Mesenteric fat pad (tissue), 1 donor: ENCODE results near the gene TNS3. TPM values are rescaled to one million over a fixed set of nuclear protein-coding genes. Genes with fewer than 3 reads are reported as not detected.

Experiments used
- DNase-seq: peaks from one replicate; pipeline ENCODE4 v3.0.0-alpha.2; 2020; ENCODE audit warnings: low spot score
- total RNA-seq: library from RNA; stranded (reverse); fragmentation: NEBNext Ultra II Directional; extraction: Animal tissue kit (Norgen Biotek cat#: 25700); gene quantifications from one replicate; pipeline ENCODE4 v1.2.1, GENCODE V29; 2021
- donor health status: DM: yes; HTN: yes; CAD: no.

Gene TNS3
- total RNA-seq, 1 donor from 2014 or later: 152 TPM

DNA sequence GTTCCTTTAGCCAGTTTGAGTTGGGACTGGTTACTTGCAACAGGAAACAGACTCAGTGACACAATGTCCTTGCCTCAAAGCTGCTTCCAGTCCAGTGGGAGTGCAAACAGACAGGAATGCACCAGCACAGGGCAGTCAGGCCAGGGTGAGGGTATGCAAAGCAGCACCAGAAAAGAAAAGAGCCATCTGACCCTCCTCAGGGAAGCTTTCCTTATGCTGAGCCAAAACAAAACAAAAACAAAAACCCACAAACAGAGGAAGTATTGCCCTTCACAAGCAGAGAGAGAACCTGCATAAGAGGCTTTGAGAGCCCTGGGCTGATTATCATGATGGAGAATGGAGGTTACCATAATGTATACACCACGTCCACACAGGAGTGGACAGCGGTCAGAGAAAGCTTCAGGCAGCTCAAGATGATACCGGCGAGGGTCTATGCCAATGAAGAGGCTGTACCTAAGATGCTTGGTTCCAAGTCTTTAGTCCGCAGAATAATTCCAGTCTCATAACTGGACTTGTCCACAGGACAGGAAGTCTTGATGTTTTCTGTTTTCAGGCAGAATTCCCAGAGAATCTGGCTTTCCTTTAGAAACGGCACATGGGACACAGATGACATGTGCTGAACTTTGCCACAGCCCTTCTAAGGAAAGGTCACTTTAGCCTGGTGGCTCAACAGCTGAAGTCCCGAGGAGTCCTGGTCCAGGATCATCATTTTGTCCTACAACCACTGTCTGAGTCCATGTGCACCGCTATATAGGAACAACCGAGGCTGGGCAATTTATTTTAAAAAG, 263.3 kb downstream of the TNS3 start:
- DNase-seq: no peak

DNA sequence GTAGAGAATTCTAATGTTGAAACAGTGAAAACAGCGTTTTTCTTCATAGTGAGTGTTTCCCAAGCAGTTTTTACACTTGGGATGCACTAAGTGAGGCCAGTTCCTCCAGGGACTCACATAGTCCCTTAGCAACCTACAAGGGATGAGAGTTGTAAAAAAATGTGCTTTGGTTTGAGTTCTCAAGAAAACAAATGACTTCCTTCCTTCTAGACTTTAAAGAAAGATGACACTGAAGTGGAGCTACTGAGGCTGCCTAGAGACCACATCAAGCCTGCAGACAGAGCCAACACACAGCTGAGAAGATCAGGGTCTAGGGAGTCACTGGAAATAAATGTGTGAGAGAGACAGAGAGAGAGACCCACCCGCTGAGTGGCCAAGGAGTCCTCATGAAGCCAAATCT, 264.4 kb downstream of the TNS3 start:
- no peak for DNase-seq

DNA sequence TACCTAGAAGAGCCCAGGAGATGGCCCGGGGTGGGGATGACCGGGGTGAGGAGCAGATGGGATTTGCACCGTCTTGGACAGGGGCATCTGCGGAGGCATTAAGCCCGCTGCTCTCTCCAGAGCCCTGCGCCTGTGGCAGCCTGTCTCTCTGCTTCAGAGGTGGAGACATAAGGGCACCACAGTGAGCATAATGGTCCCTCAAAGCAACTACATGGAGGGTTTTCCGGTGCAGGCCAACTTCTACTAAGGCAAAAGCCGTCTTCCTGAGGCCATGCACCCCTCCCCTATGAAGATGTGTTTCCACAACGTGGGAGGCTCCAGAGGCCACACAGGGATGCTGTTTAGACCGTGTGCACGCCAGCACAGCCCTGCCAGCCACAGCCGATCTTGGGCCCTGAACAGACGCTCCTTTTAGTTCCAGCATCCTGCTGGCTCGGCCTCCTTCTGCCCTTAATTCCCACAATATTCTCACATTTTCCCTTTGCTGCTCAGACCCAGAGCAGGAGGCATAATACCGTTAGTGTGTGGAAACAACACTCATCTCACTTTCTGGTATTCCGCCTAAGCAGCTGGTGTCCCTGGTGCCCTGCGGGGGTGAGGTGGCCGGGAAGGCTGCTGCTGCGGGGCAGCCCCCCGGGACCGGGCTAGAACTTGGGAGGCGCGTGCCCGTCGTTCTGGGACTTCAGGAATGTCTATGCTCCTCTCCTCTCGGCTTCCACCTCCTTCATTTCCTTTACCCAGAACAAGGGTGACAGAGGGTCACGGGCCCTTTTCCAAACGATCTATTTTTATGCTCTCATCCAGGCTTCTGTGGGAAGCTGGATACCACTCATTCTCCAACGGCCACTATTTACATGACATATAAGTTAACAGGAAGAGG, 266.9 kb downstream of the TNS3 start:
- no peak for DNase-seq

DNA sequence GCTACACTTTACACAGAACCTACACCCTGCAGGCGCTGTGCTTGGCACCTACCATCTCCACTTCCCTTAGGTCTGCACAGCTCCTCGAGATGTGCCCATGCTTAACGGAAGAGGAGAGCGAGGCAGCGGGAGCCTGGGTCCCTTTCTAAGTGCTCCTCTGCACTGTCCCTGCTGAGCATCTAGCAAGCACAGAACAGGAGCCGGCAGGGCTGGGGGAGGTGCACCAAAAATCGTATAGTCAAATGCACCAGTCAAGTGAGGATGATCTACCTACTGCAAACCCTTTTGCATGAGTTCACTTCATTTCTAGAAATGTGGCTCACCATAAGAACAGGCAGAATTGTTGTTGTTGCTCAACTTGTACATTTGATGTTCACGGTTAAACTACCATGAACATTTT, 267.7 kb downstream of the TNS3 start:
- no peak for DNase-seq

DNA sequence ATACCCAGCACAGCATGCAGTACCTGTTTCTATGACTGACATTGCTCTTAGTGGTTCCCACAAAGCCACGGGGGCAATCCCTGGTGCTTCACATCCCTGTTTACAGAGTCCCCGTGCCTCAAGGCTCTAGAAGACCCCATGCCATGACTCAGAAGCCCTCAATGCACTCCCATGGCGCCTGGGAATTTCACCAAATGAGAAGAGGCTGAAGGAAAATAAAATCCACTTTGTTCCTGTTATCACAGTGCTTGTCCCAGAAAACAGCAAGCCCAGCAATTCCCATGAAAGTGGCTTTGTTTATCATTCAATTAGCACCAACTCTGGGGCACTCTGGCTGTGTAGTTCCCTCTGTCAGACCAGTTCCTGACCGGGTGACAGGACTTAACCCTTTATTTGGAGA, 268.3 kb downstream of the TNS3 start:
- DNase-seq: no peak

DNA sequence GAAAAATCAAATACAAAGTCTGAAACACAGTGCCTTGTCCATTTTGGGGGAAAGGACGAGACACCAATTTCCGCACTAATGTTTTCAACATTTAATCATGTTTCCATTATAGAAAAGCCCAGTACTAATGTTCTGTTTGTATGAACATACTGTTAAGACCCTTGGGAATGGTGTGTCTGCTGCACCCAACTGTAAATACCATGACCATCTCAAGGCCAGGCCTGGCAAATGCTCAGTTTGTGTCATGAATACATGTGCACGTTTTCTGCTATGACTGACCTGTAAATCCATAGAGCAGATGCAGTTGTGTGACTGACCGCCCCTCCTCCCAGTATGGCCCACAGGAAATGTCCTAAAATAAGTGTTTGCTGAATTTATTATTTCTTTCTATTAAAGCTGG, 270.0 kb downstream of the TNS3 start:
- DNase-seq: no peak

DNA sequence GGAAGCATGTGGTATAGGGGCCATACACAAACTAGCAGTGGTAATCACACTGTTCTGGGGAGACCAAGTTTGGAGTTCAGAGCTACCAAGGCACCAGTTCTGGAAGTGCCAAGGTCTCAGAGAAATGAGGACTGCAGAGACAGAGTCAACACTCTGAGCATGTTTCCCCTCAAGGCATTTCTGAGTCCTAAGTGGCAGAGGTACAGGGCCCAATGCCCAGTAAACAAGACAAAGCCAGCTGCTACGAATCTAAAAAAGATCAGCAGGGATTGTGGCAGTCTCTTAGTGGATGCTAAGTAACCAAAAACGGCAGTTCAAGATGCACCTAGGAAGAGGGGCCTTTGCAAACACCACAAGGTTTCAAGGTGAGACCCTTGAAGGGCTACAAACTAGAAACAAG, 271.9 kb downstream of the TNS3 start:
- peak; percentile 18 for DNase-seq

DNA sequence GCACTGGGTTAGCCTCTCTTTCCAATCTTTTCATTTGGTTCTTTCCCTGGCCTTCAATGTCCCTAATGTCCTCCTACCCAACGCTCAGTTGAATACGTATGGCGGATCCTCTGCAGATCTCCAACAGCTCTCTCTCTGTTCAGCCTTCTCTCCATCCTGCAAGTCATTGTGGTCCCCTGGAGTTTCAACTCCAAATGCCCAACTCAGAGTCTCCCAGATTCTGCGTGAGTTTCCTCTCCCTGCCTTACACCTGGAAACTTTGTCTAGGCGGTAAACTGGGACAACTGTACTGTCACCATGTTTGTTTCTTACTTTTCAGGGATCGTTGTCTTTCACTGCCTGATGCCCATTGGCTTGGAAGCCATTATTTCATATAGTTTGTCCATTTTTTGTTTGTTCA, 273.1 kb downstream of the TNS3 start:
- DNase-seq: no peak

DNA sequence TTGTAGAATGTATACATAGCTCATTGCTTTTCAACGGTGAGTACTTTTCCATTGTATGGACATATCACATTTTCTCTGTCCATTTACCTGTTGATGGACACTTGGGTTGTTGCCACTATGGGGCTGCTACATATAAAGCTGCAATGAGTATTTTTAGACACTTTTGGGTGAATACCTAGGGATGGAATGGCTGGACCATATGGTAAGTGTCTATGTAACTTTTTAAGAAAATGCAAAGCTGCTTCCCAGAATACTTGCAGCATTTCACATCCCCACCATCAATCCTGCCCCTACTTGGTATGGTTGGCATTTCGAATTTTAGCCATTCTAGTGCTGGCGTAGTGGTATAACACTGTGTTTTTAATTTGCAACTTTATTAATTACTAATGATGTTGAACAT, 274.6 kb downstream of the TNS3 start:
- DNase-seq: no peak

DNA sequence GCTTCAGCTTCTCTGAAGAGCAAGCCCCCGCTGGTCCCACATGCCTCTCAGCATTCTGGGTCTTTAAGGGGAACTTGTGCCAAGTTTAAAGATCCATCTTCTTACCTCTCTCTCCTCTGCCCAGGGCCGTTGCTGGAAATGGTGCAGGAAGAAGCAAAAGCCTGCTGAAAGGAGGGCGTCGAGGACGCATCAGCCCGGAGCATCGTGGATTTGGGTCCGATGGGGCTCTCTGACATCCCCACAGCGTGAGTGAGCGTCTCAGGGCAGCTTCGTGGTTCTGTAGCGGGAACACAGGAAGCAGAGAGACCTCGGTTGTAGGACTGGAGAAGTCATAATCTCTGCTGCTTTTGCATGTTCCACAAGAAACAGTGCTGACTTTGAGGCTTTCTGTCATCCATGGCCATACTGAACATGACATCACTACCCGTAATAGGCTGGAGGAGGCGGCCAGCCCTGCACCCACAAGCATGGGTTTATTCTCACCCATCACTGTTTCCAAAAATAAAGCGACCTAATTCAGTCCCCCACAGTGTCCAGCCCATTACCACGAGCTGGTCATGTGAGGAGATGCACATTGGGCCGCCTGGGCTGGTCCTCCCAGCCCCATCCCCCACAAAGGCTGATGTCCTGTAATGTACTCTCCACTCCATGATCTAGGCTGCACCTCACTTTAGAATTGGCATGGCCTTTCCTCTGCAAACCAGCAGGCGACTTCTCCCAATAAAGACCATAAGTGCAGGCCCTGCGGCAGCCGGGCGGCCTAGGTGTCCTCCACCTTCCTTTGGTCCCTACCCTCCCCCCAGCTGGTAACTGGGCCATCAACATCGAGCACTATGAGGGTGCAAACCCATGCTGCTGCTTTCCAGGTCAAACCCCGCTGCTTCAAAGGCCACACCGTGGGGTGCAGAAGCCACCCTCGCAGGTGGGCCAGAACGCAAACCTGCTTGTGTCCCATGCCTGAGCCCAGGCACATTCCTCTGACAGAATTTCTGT, 276.9 kb downstream of the TNS3 start:
- DNase-seq: peak; percentile 62

DNA sequence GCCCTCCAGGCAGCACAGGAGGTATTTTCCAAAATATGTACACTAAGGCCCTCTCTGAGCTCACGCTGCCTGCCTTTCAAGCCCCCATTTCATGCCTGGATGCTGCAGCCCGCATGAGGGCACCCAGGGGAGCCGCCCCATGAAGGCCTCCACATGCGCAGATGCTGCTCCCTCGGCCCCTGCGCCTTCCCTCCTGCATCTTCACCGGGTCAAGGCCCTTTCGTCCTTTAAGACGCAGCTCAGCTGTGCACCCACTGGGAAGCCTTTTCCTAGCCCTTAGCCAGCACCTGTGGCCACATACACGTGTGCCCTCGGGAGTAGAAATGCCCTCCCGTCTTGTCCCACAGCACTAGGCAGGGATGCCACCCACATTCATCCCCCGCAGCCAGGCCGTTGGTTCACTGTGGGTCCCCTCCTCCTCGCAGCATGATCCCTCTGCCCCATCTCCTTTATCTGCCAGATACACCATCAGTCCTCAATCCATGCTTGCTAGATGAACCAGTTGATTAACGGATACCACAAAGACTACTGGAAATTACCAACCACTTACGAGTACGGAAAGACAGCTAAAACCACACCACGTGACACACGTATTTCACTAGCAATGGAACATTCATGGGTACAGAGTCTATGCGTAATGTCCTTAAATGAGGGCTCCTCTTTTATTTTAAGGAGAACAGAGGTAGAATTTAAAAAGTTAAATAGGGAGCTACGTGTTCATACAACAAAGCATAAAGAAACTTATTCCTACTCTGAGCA, 278.0 kb downstream of the TNS3 start:
- peak; percentile 80 for DNase-seq

DNA sequence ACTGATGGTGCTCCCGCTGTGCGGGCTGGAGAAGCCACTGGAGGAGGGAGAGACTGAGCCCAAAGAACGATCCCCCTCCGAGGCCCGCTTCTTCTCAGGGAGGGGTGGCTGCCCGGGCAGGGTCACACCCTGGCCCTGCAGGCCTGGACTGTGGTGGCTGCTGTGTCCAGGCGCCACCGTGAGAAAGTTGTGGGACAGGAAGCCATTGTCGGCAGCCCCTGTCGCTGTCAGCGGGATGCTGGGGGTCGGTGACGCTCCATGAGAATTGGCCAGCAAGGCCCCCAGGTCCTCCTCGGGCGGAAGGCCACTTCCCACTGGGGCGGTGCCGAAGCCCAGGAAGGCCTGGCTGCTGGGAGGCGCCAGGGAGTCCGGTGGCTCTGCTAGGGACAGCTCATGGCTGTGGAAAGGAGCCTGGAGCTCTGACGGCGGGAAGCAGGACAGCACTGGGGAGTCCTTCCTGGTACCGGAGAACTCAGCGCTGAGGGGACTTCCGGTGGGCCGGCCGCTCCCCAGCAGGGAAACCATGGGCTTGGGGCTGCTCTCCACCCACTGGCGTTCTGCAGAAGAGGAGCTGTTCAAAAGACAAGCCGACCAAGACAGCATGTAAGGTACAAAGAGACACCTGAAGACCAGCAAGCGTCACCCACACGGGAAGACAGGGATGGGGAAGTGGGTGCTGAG, 278.8 kb downstream of the TNS3 start:
- DNase-seq: peak; percentile 86

DNA sequence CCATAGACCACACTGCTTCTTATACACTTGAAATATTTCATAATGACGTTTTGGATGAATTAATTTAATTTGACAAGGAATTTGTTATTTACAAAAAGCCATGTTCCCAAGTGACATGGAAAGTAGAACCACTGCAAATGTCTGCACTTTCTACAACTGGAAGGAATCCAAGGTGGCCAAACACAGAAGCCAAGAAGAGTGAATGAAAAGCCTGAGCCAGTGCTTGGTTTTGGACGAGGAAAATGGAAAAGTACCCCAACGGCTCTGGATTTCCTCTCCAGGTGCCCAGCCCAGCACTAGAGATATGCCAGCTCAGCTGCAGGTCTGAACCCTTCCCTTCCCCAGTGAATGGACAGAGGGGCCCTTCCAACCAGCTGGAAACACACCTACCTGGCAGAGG, 279.4 kb downstream of the TNS3 start:
- DNase-seq: no peak

DNA sequence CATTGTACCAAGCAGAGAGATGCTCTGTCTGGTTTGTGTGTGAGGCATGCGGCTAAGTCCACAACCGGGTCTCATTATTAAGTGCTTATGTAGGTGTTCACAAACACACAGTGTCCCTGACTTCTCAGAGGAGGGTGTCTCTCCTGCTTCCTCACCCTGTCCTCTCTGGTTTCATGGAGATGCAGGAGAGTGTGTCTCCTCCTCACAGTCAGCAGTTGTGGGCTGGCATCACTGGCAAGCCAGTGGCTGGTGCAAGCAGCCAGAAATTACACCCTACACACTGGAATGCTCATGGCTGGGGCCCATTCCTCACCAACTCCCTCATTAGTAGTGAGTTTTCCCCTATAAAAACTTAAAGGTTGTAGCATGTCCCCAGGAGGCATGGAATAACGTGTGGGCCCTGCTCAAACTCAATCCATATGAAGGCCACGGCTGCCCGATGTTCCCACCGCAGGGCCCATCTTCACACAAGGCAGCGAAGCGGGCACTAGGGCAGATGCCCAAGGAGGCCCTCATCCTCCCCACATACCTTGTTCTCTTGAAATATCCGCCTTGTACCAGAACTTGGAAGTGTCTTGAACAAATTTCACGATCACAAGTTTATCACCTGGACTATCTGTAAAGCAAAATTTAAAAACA, 280.1 kb downstream of the TNS3 start:
- DNase-seq: peak; percentile 62

DNA sequence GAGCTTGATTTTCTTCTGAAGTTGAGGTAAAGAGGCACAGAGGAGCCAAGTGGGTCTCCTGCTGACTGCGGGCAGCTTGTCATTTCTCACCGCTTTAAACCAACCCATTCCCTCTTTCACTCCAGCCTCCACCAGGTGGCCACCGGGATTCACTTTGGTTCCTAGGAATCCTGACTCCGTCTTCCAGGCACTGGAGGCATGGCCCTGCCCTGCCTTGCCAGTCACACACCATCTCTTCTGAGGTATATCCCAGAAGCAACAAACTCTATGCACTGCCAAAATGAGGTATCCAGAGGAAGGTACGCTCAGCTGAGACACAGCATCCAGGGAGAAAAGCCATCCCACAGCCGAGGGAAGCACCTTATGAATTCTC, 280.8 kb downstream of the TNS3 start:
- peak; percentile 39 for DNase-seq

DNA sequence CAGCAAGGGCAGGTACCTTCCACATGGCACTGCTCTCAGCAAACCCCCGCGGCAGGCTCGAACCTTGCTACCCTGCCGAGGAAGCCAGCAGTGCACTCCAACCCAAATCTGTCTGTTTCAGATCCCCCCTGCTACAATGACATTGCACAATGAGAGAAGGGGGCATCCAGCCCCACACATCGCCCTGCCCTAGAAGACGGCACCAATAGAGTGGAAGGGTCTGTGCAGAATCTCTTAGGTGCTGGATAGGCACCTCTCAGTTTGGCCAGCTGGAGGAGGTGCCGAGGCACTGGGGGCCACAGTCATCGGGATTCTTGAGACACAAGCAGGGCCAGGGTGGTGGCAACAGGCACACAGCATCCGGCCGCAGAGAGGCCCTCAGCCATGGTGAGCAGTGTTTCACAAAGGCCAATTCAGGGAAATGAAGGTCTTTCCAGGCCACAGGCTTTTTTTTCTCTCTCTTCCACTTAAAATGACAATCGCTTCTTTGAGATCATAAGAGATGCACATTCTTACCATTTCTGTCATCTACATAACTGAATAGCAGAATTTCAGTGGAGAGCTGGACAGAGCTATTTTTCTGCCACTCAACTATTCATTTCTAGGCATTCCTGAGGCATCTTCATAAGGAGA, 281.3 kb downstream of the TNS3 start:
- DNase-seq: peak; percentile 64

DNA sequence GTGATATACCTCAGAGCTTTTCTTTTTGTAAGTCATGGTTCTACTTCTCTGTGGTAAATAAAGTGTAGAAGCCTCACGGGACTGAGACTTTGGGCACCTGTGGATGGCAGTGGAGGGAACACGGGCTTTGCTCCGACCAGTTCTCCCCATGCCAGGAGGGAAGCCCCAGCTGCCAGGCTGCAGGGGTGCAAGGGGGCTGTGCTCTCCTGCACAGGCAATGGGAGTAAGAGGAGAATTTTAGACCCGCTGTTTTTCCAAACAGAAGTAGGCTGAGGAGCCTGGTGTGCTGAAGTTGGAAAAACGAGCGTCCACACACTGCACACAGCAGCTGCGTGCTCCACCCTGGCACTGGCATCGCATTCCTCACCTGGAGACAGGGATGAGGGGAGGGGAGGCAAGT, 282.4 kb downstream of the TNS3 start:
- peak; percentile 74 for DNase-seq

DNA sequence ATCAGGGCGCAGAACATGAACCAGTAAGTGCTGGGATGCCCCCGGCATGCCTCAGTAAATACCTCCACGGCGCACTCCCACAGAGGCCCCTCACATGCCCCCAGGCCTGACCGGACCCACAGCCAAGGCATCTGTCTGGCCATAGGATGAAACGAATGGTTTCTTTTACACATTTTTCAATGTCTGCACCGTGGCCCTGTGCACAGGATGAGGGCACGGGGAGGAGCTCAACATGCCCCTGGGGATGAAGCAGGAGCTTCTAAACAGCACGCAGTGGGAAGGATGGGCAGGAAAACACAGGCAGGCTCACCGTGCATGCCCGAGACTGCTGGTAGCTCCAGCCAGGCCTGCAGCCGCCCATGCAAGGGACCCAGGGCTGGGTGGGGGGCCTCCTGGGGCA, 283.3 kb downstream of the TNS3 start:
- peak; percentile 60 for DNase-seq

DNA sequence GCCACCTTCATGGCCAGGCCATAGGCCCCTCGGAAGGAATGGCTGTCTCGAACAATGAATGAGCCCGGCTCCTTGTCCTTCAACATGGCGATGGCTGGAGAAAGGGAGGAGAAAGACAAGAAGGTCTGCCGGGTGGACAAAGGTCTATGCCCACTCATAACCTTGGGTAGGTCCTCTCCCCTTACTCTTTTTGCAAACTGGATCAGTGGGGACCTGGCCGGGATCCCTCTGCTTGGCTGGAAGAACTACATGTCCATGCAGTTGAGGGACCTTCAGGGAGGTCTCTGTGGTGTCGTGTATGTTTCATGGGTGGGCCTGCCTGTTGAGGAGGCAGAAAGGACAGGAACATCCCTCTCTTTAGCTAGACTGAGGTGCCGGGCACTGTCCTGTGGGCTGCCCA, 284.8 kb downstream of the TNS3 start:
- peak; percentile 28 for DNase-seq
